Measurements from ENCODE around the gene CHAF1A.

CHAF1A gene

DNA sequence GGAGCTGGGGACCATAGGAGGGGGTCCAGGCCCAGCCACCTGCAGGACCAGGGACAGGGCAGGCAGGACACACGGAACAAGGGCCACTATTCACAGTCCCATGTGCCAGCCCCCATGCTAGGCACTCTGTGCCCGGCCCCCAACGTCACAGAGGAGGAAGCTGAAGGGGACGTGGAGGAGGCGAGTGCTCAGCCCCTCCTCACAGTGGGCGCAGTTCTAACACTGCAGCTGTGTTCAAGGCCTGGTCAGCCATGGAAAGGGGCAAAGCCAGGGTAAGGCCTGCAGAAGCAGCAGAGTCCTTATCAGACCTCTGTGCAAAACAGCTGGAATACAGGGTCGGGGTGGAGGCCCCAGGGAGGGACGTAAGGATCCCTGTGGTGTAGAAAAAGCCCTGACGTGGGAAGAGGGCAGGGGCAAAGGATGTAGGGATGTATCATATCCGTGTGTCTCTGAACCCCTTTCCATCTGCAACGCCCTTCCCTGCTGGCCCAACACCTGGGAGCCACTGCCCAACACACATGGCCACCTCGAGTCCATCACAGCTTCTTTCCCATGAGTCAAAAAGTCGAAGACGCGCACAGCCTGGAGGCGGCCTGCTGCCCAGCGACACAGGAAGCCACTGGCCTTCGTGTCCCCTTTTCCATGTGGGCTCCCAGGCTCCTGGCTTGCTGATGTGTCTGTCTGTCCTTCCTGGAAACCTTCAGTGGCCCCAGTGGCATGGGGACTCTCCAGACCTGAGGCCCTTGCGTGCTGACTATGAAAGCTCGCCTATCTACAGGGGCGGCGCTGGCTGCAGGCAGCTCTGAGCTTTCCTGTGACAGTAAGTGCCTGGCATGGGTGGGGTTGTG is 30.1 kb upstream of the CHAF1A start:
- H3K9me3 Mint-ChIP-seq, result no peaks in the 10 kb centered on the region
- peak overlapping the region; percentile 95 for H3K27ac Mint-ChIP-seq
- H3K4me3 Mint-ChIP-seq, result no peak overlapping the region
- H3K36me3 Mint-ChIP-seq, result peaks cover 45% of the 10 kb centered on the region
- no peak for ATAC-seq
- DNase-seq (ENCODE audit: low spot score in 2 of 2), result no peak
- H3K4me1 Mint-ChIP-seq, result peaks cover 87% of the 10 kb centered on the region

DNA sequence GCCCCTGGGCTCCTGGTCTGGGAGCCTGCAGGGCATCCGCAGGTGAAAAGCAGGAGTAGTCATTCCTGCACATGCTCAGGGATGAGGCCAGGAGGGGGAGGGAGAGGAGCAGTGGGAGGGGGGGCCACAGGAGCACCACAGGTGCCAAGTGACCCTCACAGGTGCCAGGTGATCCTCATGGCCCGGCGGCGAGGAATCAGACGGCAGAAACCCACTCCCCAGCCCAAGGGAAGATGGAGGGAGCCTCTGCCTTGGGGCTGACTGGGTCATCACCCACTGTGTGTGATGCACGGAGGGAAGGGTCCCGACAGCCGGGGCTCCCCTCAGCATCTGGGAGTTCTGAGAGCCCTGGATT is 29.4 kb upstream of the CHAF1A start:
- DNase-seq (ENCODE audit: low spot score in 2 of 2) (no peak), ATAC-seq (no peak)
- no peaks in the 10 kb centered on the region for H3K9me3 Mint-ChIP-seq
- H3K4me3 Mint-ChIP-seq, result no peak overlapping the region
- H3K36me3 Mint-ChIP-seq, result peaks cover 40% of the 10 kb centered on the region
- H3K27ac Mint-ChIP-seq, result peak overlapping the region; percentile 34
- H3K4me1 Mint-ChIP-seq, result peaks cover 85% of the 10 kb centered on the region

DNA sequence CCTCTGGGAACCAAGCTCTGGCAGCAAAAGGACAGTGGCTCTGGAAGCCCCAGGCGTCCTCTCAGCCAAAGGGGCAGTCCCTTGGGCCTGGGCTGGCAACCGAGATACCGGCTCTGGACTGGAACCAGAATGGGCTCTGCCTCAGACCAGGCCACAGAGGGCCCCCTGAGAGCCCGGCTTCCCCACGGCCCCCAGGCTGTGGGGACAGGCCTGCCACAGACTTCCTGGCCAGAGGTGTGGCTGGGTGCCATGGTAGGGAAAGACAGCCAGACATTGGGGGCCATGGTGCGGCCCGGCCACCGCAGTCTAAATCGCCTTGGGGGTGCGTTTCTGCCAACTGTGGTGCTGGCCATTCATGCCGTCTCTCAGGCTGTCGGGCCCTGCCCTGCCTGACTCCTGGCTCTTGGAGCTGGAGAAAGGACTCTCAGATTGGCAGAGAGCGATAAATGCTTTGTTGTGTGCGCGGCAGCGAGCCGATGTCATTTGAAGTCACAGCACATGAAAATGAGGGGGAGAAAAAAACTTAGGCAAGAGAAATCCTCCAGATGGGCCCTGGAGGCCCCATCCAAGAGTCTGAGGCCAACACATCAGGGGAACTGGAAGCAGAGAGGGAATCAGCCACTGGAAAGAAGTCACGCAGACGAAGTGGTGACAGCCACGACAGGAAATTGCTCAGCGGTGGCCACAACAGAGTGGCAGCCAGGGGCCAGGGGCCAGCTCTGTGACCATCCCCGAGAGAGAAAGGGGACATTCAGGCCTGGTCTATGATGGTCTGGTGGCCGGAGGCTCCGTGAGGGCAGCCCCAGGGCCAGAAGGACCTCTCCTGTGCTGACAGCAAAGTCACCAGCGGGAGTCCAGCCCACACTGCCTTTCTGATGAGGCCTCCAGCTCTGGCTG is 28.6 kb upstream of the CHAF1A start:
- no peak for DNase-seq (ENCODE audit: low spot score in 2 of 2)
- Mint-ChIP-seq H3K4me1 (peaks cover 83% of the 10 kb centered on the region), H3K9me3 (no peaks in the 10 kb centered on the region), H3K4me3 (no peak overlapping the region), H3K27ac (peak overlapping the region; percentile 81), H3K36me3 (peaks cover 36% of the 10 kb centered on the region)
- ATAC-seq, result no peak

DNA sequence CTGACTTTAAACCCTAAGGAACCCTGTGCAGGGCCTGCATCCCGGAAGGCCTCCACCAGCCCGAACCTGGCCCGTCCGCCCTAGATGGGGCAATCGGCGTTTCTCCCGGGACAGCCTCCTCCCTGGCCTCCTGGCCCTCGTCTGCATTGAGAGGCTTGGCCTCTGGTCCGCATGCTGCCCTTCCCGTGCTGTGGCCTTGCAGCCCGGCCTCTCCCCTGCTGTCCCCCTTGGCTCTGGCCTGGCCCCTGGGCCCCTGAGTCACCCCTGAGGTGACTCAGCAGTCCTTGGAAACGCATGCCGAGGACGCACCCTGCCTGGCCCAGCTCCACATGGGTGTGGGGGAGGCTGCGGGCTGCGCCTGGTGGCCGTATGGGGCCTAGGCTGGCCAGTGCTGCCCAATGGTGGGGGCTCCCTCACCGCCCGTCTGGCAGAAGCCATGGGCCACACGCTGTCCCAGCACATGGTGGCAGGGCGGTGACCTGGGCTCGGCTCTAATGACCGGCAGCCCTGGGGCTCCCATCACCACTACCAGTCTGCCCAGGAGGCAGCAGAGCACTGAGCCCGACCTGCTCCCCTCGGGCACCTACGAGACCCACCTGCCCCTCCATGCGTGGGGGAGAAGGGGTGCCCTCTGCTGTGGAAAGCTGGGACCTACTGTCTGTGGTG is 27.8 kb upstream of the CHAF1A start:
- peaks cover 36% of the 10 kb centered on the region for H3K36me3 Mint-ChIP-seq
- DNase-seq (ENCODE audit: low spot score in 2 of 2), result no peak
- H3K4me1 Mint-ChIP-seq, result peaks cover 83% of the 10 kb centered on the region
- no peak for ATAC-seq
- H3K9me3 Mint-ChIP-seq, result no peaks in the 10 kb centered on the region
- H3K4me3 Mint-ChIP-seq, result no peak overlapping the region
- H3K27ac Mint-ChIP-seq, result peak overlapping the region; percentile 81

DNA sequence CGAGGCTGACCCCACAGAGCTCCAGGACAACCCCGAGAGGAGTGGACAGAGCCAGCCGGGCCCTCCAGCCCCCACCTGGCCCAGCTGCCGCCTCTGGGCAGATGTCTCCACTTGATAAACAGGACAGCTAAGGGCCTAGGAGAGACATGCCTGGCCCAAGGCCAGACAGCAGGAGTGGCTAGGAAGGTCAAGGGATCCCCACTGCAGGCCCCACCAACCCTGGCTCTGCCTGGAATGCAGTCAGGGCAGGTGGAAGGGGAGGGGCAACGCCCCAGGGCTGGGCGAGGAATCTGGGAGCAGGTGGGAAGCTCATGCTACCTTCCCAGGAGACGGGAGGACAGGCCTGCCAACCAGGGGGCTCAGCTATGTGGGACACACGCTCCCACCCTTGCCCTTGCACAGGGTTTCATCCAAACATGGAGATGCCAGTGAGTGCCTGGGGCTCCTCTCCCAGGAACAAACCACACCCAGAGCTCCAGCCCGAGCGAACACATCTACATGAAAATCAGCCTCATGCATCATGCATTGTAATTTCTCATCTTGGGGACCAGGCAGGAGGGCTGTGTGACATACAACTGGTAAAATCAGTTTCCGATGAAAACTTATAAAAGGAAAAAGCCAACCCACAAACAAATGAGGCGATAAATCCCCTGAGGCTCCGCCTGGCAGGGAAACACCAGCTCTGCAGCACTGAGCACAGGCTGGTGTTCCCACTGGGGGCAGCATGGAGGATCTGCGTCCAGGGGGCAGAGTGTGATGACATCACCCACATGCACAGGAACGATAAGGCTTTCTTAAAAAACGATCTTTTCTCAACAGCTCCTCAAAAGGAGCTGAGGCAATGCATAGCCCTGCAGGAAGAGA is 27.0 kb upstream of the CHAF1A start:
- ATAC-seq, result no peak

DNA sequence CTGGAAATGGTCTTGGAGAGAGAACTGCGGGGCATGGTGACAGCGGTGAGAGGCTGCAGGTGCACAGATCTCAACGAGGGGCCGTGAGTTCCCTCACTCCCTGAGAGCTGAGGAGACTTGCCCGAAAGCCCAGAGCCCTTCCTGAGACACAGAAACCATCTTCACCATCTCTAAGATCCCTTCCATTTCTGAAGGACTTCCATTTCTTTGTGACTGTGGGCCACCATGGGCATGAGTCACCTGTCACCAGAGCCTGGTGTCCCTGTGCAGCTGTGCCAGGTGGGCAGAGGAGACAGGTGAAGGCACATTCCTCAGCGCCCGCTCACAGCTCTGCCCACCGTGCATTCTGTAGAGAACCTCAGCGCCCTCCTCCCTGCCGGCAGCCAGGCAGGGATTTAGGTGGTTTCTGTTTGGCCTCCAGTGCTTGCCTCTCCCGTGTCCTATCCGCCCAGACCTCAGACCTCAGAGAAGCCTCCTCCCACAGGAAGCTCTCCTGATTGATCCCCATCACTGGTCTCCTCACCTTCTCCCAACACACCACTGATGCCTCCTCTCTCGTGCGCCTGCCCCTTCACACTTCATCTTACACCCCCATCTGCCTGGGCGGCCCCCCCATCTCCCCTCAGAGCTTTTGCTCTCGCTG is 26.3 kb upstream of the CHAF1A start:
- peaks cover 84% of the 10 kb centered on the region for H3K4me1 Mint-ChIP-seq
- peak overlapping the region; percentile 74 for H3K27ac Mint-ChIP-seq
- peaks cover 35% of the 10 kb centered on the region for H3K36me3 Mint-ChIP-seq
- H3K9me3 Mint-ChIP-seq, result no peaks in the 10 kb centered on the region
- H3K4me3 Mint-ChIP-seq, result peak overlapping the region; percentile 86
- DNase-seq (ENCODE audit: low spot score in 2 of 2) (no peak), ATAC-seq (no peak)

More for the DNA sequence above, 27.0 kb upstream of the CHAF1A start:
- no peak for DNase-seq (ENCODE audit: low spot score in 2 of 2)
- Mint-ChIP-seq H3K27ac (no peak overlapping the region), H3K9me3 (no peaks in the 10 kb centered on the region), H3K36me3 (peaks cover 36% of the 10 kb centered on the region), H3K4me3 (peak overlapping the region; percentile 86), H3K4me1 (peaks cover 84% of the 10 kb centered on the region)

DNA sequence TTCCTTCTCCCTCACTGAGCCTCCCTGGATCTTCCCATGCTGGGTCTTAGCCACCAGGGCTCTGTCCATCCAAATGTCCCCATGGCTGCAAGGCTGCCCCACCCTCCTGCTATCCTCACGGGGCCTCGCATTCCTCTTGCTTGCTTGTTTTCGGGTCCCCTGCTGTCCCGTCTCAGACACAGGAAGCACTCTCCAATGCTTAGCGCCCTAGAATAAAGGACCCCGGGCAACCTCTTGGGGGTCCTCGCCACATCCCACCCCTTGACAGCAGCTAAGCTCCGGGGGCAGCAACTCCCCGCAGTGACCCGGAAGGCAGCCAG is 25.8 kb upstream of the CHAF1A start:
- ATAC-seq (no peak), DNase-seq (ENCODE audit: low spot score in 2 of 2) (no peak)
- peaks cover 84% of the 10 kb centered on the region for H3K4me1 Mint-ChIP-seq
- H3K36me3 Mint-ChIP-seq, result peaks cover 36% of the 10 kb centered on the region
- H3K9me3 Mint-ChIP-seq, result no peaks in the 10 kb centered on the region
- peak overlapping the region; percentile 86 for H3K4me3 Mint-ChIP-seq
- peak overlapping the region; percentile 74 for H3K27ac Mint-ChIP-seq

DNA sequence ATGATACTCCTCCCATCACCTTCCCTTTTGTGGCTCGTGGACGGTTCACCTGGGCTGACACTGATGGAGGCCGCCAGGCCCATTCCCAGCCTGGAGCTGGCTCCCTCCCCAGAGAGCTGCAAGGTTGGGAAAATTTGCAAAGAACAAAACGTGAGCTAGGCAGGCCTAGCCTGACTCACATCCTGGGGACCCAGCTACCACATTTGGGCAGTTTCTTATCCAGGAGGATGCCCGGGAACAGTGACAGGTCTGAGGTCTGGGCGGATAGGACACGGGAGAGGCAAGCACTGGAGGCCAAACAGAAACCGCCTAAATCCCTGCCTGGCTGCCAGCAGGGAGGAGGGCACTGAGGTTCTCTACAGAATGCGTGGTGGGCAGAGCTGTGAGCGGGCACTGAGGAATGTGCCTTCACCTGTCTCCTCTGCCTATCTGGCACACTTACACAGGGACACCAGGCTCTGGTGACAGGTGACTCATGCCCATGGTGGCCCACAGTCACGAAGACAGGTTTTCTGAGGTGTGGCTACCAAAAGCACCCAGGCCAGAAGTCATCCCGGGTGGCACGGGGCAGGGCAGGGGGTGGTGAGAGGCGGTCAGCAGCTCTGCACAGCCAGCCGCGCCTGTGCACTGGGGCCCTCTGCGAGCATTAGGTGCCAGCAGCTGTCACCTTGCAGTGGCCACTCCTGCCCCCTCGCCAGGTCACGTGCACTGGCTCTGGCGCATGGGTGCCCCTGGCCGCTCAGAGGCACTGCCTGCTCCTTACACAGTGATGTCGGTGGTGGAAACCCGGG is 25.3 kb upstream of the CHAF1A start:
- ATAC-seq (no peak), DNase-seq (ENCODE audit: low spot score in 2 of 2) (no peak)
- Mint-ChIP-seq H3K4me1 (peaks cover 84% of the 10 kb centered on the region), H3K9me3 (no peaks in the 10 kb centered on the region), H3K36me3 (peaks cover 31% of the 10 kb centered on the region), H3K4me3 (peak overlapping the region; percentile 86), H3K27ac (peak overlapping the region; percentile 74)

DNA sequence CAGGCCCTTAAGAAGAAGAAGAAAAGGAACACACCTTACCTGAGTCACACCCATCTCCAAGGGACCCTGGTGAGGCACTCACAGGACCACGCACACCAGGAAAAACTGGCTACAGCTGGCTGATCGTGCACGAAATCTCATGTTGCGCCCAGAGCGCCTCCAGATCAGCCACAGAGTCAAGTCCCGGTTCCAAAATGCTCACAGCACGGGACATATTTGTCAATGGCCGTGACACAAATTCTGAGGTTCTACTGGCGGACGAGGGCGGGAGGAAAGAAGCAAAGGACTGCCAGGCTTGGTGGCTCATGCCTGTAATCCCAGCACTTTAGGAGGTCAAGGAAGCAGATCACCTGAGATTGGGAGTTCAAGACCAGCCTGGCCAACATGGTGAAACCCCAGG is 23.6 kb upstream of the CHAF1A start:
- Mint-ChIP-seq H3K9me3 (no peaks in the 10 kb centered on the region), H3K27ac (peak overlapping the region; percentile 96), H3K4me3 (peak overlapping the region; percentile 86), H3K4me1 (peaks cover 74% of the 10 kb centered on the region), H3K36me3 (peaks cover 24% of the 10 kb centered on the region)
- DNase-seq (ENCODE audit: low spot score in 2 of 2) (no peak), ATAC-seq (no peak)

DNA sequence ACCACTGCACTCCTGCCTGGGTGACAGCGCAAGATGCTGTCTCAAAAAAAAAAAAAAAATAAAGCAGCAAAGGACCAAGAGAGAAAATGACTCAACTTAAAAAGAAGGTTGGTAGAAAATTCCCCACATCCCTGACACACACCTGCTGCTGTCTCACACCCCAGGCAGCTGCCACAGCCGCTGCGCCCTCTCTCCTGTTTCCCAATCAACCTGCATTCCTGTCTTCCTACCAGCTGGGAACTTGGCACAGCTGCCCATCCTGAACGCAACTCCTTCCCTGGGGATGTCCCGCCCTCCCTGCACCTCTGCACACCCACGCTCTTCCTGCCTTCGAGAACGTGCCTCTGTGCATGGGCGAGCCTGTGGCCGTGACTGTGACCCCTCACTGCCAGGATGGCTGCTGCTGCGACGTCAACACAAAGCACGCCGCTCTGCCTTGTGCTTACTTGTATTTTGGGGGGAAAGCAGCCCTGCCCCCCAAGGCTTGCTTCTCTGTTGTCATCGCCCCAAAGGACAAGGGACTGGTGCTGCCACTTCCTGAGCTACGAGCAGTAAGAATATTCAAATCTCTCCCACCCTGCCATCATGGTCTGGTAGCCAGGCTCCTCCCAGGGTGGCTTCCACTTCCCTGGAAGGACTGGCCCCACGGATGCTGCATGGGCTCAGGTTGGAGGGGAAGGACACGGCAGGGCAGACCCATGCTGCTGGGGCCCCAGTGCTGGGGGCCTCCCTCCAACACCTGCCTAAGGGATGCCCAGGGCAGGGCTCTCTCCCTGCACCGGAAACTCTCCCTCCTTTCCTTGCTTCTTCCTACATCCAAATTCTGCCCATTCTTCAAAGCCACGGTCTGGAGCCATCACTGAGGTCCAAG is 22.8 kb upstream of the CHAF1A start:
- peak; percentile 78 for ATAC-seq
- H3K27ac Mint-ChIP-seq, result peak overlapping the region; percentile 96
- peak overlapping the region; percentile 86 for H3K4me3 Mint-ChIP-seq
- H3K9me3 Mint-ChIP-seq, result no peaks in the 10 kb centered on the region
- H3K36me3 Mint-ChIP-seq, result peaks cover 25% of the 10 kb centered on the region
- H3K4me1 Mint-ChIP-seq, result peaks cover 69% of the 10 kb centered on the region
- DNase-seq (ENCODE audit: low spot score in 2 of 2), result peak in 1 of 2 donors; percentile 61

DNA sequence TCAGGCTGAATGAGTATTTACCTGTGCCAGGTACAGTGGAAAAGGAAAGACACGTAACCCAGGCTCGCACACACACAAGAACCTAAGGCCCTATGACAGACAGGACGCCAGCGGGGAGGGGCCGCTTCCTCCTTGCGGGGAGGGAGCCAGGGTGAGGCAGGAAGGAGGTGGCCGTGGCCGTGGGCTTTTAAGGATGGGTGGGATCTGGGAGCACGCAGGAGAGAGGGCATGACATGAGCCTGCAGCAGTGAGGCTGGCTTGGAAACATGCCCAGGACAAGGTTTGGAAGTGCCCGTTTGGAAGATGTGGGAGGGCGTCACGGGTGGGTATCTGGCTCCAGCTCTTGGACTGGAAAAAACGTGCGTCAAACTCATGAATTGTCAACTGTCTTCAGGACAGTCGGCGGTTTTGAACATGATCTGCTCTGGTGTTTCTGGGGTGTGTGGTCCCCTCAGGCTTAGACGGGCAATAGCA is 22.1 kb upstream of the CHAF1A start:
- DNase-seq (ENCODE audit: low spot score in 2 of 2), result no peak
- ATAC-seq, result peak; percentile 73
- no peaks in the 10 kb centered on the region for H3K9me3 Mint-ChIP-seq
- peaks cover 64% of the 10 kb centered on the region for H3K4me1 Mint-ChIP-seq
- H3K4me3 Mint-ChIP-seq, result peak overlapping the region; percentile 86
- peak overlapping the region; percentile 96 for H3K27ac Mint-ChIP-seq
- peaks cover 32% of the 10 kb centered on the region for H3K36me3 Mint-ChIP-seq

DNA sequence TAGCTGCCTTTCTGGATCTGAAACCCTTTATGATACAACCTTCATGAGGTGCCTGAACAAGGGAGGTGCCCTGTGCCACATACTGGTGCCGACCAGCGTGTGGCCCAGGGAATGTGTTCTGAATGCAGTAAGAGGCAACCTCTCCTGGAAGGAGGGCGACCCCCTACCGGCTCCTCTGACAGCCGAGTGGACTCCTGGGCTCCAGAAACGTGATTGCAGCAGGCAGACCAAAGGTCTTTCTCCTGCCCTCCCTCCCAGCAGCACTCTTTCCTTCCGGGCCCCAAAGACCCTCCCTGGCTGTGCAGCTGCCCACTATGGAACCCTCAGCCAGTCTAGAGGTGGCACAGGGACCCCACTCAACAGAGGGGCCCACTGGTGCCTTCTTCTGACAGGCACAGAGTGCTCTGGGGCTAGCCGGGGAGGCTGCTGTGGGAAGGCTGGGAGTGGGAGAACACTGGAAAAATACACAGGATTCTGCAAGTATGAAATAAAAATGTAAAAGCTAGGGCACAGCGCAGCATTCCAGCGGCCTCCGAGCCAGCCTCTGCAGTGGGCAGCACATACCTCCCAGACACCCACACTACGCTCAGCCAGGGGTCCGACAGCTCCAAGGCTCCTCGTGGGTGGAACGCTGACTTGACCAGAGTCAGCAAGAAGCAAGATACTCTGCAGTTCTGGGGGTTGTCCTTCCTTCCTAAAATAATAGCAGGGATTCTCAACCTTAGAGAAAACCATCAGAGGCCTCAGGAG is 17.0 kb upstream of the CHAF1A start:
- no peak for DNase-seq (ENCODE audit: low spot score in 2 of 2)
- Mint-ChIP-seq H3K36me3 (peaks cover 61% of the 10 kb centered on the region), H3K4me3 (no peak overlapping the region), H3K9me3 (no peaks in the 10 kb centered on the region), H3K4me1 (peaks cover 50% of the 10 kb centered on the region), H3K27ac (no peak overlapping the region)
- no peak for ATAC-seq
